Measurements from ENCODE around the gene LAG3.

- TF ChIP-seq CTCF (optimal IDR thresholded peaks at IDR 0.05 in 1 of 3, IDR thresholded peaks at IDR 0.05 in 1 of 3, conservative IDR thresholded peaks at IDR 0.05 in 1 of 3; ENCODE audit: extremely low read depth in 1 of 3, insufficient read depth in 2 of 3, low read length in 3 of 3) (no peak), EZH2 (IDR thresholded peaks at IDR 0.05; ENCODE audit: low read length) (no peak)
Measured at GRCh38 chr12:6750506-6750905, 21.8 kb upstream of the LAG3 start.
